ENCODE results near the gene SPATS2L.

DNA sequence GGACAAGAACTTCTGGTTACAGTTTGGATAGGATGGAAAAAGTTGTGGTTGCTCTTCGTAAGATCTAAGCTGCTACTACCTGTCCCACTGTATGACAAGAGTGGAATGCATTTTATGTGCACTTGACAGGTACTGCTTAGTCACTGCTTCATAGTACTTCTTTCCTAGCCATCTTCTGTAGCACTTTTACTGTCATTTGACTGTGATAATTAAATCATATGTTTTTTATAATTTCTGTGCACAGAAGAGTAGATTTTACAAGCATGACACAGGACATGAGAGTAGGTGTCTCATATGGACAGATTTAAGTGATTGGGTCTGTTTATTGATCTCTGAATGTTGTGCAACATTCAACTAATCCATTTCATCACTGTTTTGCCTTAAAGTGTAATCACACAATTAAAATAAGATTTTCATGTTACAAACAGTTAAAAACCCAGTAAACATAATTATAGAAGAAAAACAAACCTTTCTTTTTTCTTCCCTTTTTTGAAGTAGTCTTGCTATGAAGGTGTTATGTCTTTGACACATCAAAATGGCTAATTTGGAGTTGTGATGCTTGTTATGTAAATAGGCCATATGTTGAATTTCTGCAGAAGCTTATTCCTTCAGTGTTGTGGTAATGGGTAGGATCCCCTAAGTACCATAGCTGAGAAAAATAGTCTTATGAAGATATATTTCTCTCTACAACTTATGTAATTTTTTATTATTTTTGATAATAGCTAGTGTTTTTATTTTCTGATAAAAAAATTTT, 3.0 kb downstream of the SPATS2L start:
- TF ChIP-seq, protein P1, sequence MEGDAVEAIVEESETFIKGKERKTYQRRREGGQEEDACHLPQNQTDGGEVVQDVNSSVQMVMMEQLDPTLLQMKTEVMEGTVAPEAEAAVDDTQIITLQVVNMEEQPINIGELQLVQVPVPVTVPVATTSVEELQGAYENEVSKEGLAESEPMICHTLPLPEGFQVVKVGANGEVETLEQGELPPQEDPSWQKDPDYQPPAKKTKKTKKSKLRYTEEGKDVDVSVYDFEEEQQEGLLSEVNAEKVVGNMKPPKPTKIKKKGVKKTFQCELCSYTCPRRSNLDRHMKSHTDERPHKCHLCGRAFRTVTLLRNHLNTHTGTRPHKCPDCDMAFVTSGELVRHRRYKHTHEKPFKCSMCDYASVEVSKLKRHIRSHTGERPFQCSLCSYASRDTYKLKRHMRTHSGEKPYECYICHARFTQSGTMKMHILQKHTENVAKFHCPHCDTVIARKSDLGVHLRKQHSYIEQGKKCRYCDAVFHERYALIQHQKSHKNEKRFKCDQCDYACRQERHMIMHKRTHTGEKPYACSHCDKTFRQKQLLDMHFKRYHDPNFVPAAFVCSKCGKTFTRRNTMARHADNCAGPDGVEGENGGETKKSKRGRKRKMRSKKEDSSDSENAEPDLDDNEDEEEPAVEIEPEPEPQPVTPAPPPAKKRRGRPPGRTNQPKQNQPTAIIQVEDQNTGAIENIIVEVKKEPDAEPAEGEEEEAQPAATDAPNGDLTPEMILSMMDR (IDR thresholded peaks at IDR 0.05; ENCODE audit: low read length): no peak
- no peak for TF ChIP-seq EZH2 (optimal IDR thresholded peaks at IDR 0.05; ENCODE audit: low read depth, low read length)

Data from MM.1S (cell line).